Transverse colon (tissue), 4 donors: Measurements from ENCODE around the gene NOP16.

Experiments used
- EP300 ChIP-seq: sonication (generic); formaldehyde crosslinking; IDR thresholded peaks from one replicate; pipeline ENCODE4 v1.6.1; 2017; ENCODE audit warnings: antibody characterized with exemption, low read depth
- POLR2A ChIP-seq: fragments of 450-650 bp; IDR thresholded peaks from one replicate; pipeline ENCODE4 v1.6.1; 2016; ENCODE audit warnings: antibody characterized with exemption, mild to moderate bottlenecking, moderate library complexity
- POLR2AphosphoS5 ChIP-seq, 3 donors: sonication (generic); formaldehyde crosslinking; IDR thresholded peaks; one replicate each; pipeline ENCODE4 v1.6.1; 2016; ENCODE audit warnings: antibody characterized with exemption in 3 of 3
- TF ChIP-seq, protein P1 (sequence below), 5 experiments: fragments of 200-600 bp in 3 of 5; fragments of 450-650 bp in 2 of 5; sonication (generic) in 3 of 5; IDR thresholded peaks; 1 replicate in 2 of 5; 2 replicates in 3 of 5; pipeline ENCODE4 v1.5.1; 2016 to 2017; ENCODE audit warnings: antibody characterized with exemption in 5 of 5, inconsistent platforms in 3 of 5, mild to moderate bottlenecking in 2 of 5, moderate library complexity in 1 of 5

DNA sequence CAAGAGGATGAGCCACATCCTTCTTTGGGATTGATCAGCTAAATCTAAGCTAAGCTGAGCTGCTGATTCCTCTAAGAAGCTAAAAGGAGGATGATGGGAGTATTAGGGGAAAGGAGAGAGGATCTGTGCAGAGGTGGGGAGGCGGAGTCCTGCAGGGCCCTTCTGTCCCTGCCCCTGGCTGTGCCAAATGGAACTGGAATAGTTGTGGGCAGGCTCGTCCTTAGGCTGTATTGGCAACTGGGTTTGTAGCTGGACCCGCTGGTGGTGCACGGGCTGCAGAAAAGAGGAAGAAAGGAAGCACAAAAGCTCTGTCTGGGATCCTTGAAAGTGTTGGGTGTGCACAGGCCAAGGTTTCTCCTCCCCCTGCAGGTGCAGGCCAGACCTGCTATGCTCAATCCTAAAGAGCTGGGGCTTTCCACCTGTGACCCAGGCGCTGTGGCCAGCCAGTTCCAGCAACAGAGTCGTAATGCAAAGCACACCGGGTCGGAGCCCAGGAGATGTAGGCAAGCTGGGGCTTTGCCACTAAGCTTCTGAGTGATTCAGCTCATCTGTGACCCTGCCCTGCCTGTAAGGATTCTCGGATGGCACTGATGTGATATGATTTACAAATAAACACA, 18.1 kb upstream of the NOP16 start:
- TF ChIP-seq, protein P1, sequence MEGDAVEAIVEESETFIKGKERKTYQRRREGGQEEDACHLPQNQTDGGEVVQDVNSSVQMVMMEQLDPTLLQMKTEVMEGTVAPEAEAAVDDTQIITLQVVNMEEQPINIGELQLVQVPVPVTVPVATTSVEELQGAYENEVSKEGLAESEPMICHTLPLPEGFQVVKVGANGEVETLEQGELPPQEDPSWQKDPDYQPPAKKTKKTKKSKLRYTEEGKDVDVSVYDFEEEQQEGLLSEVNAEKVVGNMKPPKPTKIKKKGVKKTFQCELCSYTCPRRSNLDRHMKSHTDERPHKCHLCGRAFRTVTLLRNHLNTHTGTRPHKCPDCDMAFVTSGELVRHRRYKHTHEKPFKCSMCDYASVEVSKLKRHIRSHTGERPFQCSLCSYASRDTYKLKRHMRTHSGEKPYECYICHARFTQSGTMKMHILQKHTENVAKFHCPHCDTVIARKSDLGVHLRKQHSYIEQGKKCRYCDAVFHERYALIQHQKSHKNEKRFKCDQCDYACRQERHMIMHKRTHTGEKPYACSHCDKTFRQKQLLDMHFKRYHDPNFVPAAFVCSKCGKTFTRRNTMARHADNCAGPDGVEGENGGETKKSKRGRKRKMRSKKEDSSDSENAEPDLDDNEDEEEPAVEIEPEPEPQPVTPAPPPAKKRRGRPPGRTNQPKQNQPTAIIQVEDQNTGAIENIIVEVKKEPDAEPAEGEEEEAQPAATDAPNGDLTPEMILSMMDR (IDR thresholded peaks at IDR 0.05): no peak
- TF ChIP-seq EP300: no peak
- TF ChIP-seq POLR2A: no peak
- TF ChIP-seq POLR2AphosphoS5 (IDR thresholded peaks at IDR 0.05): no peak
